Osteoblast (primary cell): ENCODE data around the gene FNIP1. TPM values are rescaled to one million over a fixed set of nuclear protein-coding genes. Genes with fewer than 3 reads are reported as not detected.

Source experiments
- DNase-seq: peaks from one replicate; pipeline ENCODE4 v3.0.0; 2011; ENCODE audit warnings: low spot score, mixed read lengths; ENCODE audit not compliant: insufficient read length; ENCODE audit errors: missing footprints
- H2AFZ ChIP-seq: 2 replicates; pipeline ENCODE4 v1.6.0; 2011; ENCODE audit warnings: mild to moderate bottlenecking, low read length
- H3K27ac ChIP-seq: 2 replicates; pipeline ENCODE4 v1.5.1; 2011; ENCODE audit warnings: mild to moderate bottlenecking, low read depth, low read length, moderate library complexity
- H3K27me3 ChIP-seq: 2 replicates; pipeline ENCODE4 v1.6.0; 2012; ENCODE audit warnings: mild to moderate bottlenecking, control low read depth, inconsistent platforms, low read length, moderate library complexity; ENCODE audit not compliant: insufficient read depth
- H3K36me3 ChIP-seq: 2 replicates; pipeline ENCODE4 v1.5.1; 2011; ENCODE audit warnings: mild to moderate bottlenecking, low read length, control low read depth, moderate library complexity; ENCODE audit not compliant: insufficient read depth
- H3K4me1 ChIP-seq: 2 replicates; pipeline ENCODE4 v1.5.1; 2011; ENCODE audit warnings: mild to moderate bottlenecking, low read length, control low read depth, moderate library complexity; ENCODE audit not compliant: insufficient read depth
- H3K4me2 ChIP-seq: 2 replicates; pipeline ENCODE4 v1.6.0; 2011; ENCODE audit warnings: mild to moderate bottlenecking, low read length; ENCODE audit not compliant: insufficient read depth
- H3K4me3 ChIP-seq: fragments of 200-600 bp; sonication (generic); 3 replicates; pipeline ENCODE4 v1.5.1; 2012; ENCODE audit warnings: mild to moderate bottlenecking, low read length, inconsistent platforms; ENCODE audit not compliant: insufficient read depth
- H3K79me2 ChIP-seq: 2 replicates; pipeline ENCODE4 v1.6.0; 2012; ENCODE audit warnings: mild to moderate bottlenecking, low read length, control low read depth, inconsistent platforms; ENCODE audit not compliant: insufficient read depth
- H3K9me3 ChIP-seq: 2 replicates; pipeline ENCODE4 v1.5.1; 2011; ENCODE audit warnings: low read depth, low read length, control low read depth
- H4K20me1 ChIP-seq: 2 replicates; pipeline ENCODE4 v1.6.0; 2012; ENCODE audit warnings: mild to moderate bottlenecking, low read length, control low read depth; ENCODE audit not compliant: insufficient read depth
- total RNA-seq: library from RNA; depleted of rRNA; stranded (reverse); fragments of >200 nt; gene quantifications from 2 replicates; pipeline ENCODE4 v1.2.3, GENCODE V29; 2012
- TF ChIP-seq, protein P1 (sequence below): IDR thresholded peaks from 2 replicates; pipeline ENCODE4 v1.5.1; 2011; ENCODE audit warnings: mild to moderate bottlenecking, low read depth, low read length, moderate library complexity; ENCODE audit errors: extremely low read depth

FNIP1 gene
- total RNA-seq, 1 donor, result 116 TPM

DNA sequence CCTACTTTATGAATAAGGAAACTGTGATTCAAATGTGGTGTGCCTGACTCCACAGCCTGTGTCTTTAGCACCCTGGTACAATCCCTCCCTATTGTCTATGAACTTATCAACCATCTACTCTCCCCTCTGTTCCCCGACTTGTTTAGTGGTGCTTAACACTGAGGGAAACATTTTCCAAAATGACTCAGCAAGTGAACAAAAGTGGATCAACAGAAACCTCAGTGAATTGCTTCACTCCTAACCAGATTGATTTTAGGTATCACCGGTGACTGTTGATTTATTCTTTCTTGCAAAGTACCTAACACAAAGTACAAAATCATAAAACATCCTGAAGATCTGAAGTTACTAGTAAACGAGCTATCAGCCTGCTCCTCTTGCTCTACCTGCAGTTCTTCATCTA is 119.7 kb downstream of the FNIP1 start:
- H3K4me2 ChIP-seq, result no peak overlapping the region
- H3K4me3 ChIP-seq, result no peak overlapping the region
- no peaks in the 10 kb centered on the region for H4K20me1 ChIP-seq
- H3K27ac ChIP-seq, result no peak overlapping the region
- TF ChIP-seq, protein P1, sequence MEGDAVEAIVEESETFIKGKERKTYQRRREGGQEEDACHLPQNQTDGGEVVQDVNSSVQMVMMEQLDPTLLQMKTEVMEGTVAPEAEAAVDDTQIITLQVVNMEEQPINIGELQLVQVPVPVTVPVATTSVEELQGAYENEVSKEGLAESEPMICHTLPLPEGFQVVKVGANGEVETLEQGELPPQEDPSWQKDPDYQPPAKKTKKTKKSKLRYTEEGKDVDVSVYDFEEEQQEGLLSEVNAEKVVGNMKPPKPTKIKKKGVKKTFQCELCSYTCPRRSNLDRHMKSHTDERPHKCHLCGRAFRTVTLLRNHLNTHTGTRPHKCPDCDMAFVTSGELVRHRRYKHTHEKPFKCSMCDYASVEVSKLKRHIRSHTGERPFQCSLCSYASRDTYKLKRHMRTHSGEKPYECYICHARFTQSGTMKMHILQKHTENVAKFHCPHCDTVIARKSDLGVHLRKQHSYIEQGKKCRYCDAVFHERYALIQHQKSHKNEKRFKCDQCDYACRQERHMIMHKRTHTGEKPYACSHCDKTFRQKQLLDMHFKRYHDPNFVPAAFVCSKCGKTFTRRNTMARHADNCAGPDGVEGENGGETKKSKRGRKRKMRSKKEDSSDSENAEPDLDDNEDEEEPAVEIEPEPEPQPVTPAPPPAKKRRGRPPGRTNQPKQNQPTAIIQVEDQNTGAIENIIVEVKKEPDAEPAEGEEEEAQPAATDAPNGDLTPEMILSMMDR, result no peak
- peak; percentile 6 for DNase-seq
- peaks cover 21% of the 10 kb centered on the region for H3K4me1 ChIP-seq
- no peaks in the 10 kb centered on the region for H3K9me3 ChIP-seq
- peaks cover 33% of the 10 kb centered on the region for H3K36me3 ChIP-seq
- no peaks in the 10 kb centered on the region for H3K27me3 ChIP-seq
- H2AFZ ChIP-seq, result no peak overlapping the region
- peaks cover 18% of the 10 kb centered on the region for H3K79me2 ChIP-seq

DNA sequence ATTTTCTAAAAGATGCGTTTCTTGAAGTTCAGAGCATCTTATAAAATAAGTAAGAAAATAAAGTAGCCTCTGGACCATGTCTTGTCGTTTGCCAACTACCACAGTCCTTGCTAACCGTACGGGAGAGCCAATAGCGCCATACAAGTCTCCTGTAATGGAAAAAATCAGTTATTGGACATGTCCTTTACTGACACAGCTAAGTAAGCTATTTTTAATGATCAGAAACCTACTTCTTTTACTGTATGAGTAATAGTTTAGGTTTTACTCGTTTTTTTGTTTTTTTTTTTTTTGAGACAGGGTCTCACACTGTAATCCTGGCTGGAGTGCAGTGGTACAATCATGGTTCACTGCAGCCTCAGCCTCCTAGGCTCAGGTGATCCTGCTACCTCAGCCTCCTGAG is 124.0 kb downstream of the FNIP1 start:
- H3K27me3 ChIP-seq, result no peaks in the 10 kb centered on the region
- H3K4me3 ChIP-seq, result no peak overlapping the region
- H4K20me1 ChIP-seq, result no peaks in the 10 kb centered on the region
- TF ChIP-seq, protein P1, result no peak
- H2AFZ ChIP-seq, result no peak overlapping the region
- H3K36me3 ChIP-seq, result peaks cover 55% of the 10 kb centered on the region
- peaks cover 27% of the 10 kb centered on the region for H3K4me1 ChIP-seq
- peaks cover 41% of the 10 kb centered on the region for H3K79me2 ChIP-seq
- DNase-seq, result no peak
- peak overlapping the region; percentile 76 for H3K27ac ChIP-seq
- no peaks in the 10 kb centered on the region for H3K9me3 ChIP-seq
- H3K4me2 ChIP-seq, result peak overlapping the region; percentile 69

DNA sequence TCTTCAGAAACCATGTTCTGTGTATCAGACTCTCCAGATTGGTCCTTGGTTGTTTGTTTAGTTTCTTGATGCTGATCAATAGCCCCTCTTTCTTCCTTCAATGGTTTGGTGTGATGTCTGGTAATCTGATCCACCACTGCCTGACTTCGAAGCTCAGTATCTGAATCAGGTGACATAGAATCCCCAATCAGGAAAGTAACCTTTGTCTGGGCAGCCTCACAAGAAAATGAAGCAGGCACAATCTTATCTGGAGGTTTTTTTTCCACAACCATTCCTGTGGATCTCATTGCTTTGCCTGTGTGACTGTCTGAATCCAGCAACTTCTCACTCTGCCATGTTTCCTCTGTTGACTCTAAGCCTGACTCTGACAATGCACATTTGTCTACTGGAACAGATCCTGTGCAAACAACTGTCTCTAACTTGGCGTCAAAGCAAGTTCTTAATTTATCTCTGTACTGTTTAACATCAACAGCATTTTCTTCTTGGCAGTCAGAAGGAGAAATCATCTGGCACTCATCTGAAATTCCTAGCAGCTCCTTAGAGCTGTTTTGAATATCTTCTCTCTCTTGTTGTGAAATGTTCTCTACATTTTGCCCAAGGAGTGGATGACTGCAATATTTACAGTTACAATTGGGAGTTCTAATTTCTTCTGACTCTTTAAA is 124.7 kb downstream of the FNIP1 start:
- peak; percentile 15 for DNase-seq
- H3K4me1 ChIP-seq, result peaks cover 27% of the 10 kb centered on the region
- H3K9me3 ChIP-seq, result no peaks in the 10 kb centered on the region
- TF ChIP-seq, protein P1, result no peak
- H3K4me2 ChIP-seq, result peak overlapping the region; percentile 69
- peaks cover 48% of the 10 kb centered on the region for H3K36me3 ChIP-seq
- H2AFZ ChIP-seq, result no peak overlapping the region
- peak overlapping the region; percentile 76 for H3K27ac ChIP-seq
- H4K20me1 ChIP-seq, result no peaks in the 10 kb centered on the region
- H3K27me3 ChIP-seq, result no peaks in the 10 kb centered on the region
- H3K79me2 ChIP-seq, result peaks cover 45% of the 10 kb centered on the region
- H3K4me3 ChIP-seq, result peak overlapping the region; percentile 2

DNA sequence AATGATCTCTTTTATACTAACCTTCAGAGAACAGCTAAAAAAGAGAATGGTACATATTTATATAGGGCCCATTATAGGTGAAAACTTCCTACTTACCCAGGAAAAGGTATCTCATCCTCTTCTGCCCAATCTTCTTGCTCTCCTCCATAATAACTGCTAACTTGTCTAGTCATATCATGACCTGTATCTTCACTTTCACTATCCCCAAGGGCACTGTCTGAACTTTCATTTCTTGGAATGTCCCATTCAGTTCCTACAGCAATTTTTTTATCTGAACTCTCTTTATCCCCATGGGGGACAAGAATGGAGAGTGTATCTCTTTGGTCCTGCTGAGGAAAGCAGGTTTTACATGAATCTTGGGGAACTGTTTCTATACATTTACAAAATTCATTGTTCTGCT is 125.4 kb downstream of the FNIP1 start:
- Histone ChIP-seq H3K9me3 (no peaks in the 10 kb centered on the region), H3K36me3 (peaks cover 41% of the 10 kb centered on the region), H3K4me2 (peak overlapping the region; percentile 69), H3K4me3 (no peak overlapping the region), H3K27me3 (no peaks in the 10 kb centered on the region), H3K79me2 (peaks cover 44% of the 10 kb centered on the region), H2AFZ (no peak overlapping the region), H3K27ac (peak overlapping the region; percentile 76), H3K4me1 (peaks cover 27% of the 10 kb centered on the region), H4K20me1 (no peaks in the 10 kb centered on the region)
- TF ChIP-seq, protein P1, result no peak
- DNase-seq, result no peak
